ENCODE results near the gene STK32B.

DNA sequence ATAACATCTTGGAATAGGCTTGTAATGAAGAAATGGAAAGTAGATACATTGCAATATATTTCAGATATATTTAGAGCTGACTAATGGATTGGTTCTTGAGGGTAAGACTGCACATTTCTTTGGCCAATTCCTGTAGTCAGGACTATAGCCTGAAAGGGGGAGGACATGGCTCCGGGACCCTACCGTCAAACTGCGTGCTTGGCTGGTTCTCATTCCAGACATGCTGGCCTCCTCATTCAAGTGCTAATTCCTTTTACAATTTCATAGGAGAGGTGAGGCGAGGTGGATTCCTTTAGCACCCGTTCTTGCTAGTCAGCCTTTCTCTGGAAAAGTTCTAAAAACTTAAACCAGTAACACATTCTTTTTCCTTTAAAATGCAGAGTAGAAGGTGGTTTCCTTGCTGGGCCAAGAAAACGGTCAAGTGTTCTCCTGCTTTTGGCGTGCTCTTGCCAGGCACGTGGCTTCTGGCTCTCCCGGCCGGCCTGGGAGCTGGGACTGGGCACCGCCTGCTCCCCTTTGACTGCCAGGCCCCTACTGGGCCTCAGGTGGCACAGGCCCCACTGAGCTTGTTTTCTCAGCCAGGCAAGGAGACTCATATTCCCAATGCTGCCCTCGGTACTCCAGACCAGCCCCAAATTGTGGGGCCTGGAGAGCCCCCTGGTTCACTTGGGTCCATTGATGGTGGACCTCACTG is 167.2 kb downstream of the STK32B start:
- TF ChIP-seq, protein P1, sequence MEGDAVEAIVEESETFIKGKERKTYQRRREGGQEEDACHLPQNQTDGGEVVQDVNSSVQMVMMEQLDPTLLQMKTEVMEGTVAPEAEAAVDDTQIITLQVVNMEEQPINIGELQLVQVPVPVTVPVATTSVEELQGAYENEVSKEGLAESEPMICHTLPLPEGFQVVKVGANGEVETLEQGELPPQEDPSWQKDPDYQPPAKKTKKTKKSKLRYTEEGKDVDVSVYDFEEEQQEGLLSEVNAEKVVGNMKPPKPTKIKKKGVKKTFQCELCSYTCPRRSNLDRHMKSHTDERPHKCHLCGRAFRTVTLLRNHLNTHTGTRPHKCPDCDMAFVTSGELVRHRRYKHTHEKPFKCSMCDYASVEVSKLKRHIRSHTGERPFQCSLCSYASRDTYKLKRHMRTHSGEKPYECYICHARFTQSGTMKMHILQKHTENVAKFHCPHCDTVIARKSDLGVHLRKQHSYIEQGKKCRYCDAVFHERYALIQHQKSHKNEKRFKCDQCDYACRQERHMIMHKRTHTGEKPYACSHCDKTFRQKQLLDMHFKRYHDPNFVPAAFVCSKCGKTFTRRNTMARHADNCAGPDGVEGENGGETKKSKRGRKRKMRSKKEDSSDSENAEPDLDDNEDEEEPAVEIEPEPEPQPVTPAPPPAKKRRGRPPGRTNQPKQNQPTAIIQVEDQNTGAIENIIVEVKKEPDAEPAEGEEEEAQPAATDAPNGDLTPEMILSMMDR (IDR thresholded peaks at IDR 0.05; ENCODE audit: low read depth, low read length, missing input control): no peak
- TF ChIP-seq JUND (IDR thresholded peaks at IDR 0.05) (no peak), SP1 (IDR thresholded peaks at IDR 0.05) (no peak), RAD21 (IDR thresholded peaks at IDR 0.05) (no peak), FOXA1 (IDR thresholded peaks at IDR 0.05) (no peak)

Measured in liver (tissue), 3 donors.